Activated CD4-positive, alpha-beta T cell treated with anti-CD3 and anti-CD28 coated beads, Interleukin-2, amount 50 U/mL, for 1 hour (primary cell): Measurements from ENCODE around the gene DMXL2.
"Not testable (repeated sequence)": the region's sequence is repeated elsewhere in the genome, so short reads cannot be mapped to it uniquely, and the experiment has no call there.

Experiments
- DNase-seq: peaks from one replicate; pipeline ENCODE4 v3.0.0-alpha.2; 2020

The DMXL2 gene

DNA sequence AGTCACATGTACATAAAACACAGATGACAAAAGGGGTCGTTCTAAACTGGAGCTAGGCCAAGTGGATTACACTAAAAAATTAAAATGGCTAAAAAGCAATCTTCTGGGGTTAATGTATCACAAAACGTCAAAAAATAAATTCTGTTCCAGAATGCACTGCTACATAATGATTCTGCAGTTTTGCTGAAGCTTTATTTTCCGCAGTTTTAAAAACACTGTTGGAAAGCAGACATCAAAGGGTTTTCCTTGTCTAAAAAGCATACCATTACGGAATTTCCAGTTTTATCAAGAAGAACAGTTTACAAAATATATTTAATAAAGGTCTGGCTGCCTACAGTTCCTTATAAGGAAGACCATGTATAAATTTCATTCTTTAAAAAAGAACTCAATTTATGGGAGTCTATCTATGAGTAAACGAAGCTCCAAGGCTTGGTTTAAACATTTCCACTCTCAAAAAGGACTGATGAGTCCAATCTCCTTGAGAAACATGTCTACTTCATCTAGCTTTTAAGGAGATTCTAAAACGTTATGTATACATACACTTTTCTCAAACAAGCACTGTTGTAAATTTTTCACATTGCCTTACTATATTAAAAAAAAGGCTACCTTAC lies 1.3 kb downstream of the DMXL2 start:
- no peak for DNase-seq

DNA sequence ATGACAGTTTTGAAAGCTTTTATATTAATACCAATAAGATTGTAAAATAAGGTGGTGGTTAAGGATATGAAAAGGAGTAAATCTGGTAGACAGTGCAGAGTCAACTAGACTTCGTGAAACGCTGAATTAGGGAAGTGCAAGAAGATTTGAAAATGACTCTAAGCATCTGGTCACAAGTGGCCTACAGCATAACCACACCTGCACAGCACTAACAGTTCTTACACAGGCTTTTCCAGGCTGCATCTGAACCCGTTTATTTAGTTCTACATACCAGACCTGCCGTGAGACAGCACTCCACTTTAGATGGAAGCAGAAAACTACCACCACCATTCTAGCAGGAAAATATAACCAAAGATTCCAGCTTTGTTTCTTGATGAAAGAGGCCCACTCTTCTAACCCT lies 1.9 kb downstream of the DMXL2 start:
- no peak for DNase-seq

DNA sequence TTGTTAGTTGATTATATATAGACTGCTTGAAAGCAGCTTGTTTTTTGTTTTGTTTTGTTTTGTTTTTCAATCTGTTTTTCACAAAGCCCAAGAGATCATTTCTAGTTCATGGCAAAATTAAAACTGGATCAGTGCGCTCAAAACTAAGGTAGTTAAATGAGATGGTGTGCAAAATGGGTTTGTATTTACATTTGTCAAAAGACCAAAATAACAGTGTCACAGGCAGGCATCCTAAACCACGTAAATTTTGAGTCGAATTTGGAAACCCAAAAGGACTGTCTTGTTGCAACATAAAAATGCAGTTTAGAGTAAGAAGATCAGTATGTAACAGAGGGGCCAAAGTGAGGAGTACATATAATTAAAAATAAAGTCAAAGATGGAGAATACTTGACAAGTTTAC lies 2.4 kb downstream of the DMXL2 start:
- no peak for DNase-seq

DNA sequence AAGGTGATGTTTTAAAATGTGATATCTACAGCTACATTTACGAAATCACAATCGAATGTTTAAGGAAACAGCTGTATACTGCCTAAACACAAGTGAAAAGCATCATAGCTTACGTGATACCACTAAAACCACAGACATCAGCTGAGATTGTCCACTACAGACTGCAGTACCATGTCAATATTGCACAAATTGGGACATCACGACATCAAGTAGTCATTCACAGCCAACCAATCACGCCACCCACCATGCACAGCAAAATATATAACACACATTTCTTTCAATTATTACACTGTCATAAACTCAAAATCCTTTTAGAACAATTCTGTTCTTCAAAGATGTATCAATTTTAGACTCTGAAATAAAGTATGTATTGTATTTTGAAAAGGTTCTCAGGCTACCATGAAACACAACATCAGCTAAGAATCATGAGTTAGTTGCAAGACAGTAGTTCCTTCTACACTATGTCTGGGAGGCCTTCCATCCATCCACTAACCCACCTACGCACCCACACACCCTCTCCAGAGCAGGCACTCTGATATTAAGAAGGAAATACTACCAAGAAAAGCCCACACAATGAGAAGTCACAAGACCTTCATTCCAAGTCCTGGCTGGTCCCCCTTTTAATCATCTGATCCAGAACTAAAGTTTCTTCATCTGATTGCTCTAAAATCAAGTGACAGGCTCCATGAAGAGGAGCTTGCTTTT lies 3.1 kb downstream of the DMXL2 start:
- DNase-seq, result no peak

DNA sequence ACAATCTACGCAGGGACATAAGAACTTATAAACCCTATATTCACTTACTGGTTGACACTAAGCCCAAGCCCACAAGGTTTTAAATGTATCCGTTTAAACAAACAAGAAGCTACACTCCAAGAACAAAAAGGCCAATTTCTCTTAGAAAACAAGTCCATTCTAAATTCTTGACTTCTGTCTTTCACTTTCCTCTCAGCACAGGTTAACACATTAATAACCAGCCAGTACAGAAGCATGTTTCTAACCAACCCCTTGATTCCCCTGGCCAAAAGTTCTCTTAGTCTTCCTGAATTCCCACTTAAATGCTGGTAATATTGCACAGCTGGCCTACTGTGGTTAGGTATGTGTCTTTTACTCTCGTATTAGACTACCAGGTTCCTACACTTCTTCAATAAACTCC lies 4.7 kb downstream of the DMXL2 start:
- no peak for DNase-seq

DNA sequence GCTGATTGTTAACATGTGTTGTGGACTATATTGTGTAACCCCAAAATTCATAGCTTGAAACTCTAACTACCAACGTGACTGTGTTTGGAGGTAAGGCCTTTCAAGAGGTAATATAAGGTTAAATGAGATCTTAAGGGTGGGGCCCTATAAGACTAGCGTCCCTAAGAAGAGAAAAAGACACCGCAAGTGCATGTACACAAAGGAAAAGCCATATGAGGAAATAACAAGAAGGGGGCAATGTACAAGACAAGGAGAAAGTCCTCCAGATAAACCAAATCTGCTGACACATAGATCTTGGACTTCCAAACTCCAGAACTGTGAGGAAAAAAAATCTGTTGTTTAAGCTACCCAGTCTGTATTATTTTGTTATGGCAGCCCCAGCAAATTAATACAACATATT lies 8.6 kb downstream of the DMXL2 start:
- DNase-seq, result no peak

DNA sequence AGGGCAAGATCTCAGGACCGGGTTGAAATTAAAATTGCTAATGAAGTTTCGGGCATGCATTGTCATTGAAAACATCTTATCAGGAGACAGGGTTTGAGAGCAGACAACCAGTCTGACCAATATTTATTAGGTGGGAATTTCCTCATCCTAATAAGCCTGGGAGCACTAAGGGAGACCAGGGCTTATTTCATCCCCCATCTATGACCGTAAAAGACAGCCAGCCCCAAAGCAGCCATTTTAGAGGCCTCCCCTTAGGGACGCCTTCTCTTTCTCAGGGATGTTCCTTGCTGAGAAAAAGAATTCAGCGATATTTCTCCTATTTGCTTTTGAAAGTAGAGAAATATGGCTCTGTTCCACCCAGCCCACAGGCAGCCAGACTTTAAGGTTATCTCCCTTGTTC lies 9.9 kb downstream of the DMXL2 start:
- DNase-seq, result not testable (repeated sequence)

DNA sequence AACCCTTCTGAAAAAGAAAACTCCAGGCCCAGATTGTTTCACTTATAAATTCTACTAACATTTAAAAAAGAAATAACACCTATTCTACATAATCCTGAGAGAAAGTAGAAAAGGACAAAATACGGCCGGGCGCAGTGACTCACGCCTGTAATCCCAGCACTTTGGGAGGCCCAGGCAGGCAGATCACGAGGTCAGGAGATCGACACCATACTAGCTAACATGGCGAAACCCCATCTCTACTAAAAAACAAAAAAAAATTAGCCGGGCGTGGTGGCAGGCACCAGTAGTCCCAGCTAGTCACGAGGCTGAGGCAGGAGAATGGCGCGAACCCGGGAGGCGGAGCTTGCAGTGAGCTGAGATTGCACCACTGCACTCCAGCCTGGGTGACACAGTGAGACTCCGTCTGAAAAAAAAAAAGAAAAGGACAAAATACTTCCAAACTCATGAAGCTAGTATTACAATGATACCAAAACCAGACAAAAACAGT lies 19.1 kb downstream of the DMXL2 start:
- not testable (repeated sequence) for DNase-seq

DNA sequence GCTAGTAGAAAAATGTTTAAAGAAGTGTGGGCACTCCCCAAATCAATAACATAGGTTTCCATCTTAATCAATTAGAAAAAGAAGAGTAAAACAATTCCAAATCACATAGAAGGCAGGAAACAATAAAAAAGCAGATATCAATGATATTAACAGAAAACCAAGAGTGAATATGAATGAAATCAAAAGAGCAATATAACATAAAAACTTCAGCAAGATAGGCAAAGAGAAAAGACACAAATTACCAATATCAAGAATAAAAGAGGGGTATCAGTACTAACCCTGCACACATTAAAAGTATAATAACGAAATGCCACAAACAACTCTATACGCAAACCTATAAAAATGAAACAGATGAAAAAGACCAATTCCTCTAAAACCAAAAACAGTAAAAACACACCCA lies 19.6 kb downstream of the DMXL2 start:
- no peak for DNase-seq

DNA sequence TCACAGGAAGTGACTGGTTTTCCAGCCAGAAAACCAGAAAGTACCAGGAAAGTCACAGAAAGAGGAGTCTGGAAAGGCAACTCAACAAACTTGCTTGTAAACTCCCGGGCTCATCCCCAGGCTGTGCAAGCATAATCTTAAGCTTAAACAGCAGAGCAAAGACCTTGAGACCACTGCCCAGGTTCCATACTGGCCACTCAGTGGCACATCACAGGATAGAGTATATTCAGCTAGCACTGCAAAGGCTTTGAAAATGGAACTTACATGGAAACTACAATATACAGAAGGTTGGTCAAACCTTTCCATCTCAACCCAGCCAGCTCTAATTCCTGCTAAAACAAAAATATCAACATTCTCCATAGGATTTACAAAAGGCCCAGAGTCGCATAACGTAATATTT lies 20.1 kb downstream of the DMXL2 start:
- no peak for DNase-seq

DNA sequence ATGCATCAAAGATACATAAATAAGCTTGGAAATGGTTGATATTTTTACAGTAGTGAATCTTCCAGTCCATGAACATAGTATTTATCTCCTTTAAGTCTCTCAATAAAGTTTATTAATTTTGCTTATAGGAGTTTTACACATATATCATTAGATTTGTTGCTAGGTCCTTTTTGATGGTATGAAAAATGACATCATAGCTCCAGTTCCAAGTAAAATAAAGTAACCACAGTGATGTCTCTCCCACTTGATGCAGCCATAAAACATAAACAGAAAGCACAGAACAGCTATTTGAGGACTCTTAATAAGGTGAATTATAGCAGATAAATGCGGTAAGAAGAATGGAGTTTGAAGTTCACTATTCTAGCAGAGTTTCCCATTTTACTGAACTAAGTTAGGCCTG lies 20.8 kb downstream of the DMXL2 start:
- no peak for DNase-seq

DNA sequence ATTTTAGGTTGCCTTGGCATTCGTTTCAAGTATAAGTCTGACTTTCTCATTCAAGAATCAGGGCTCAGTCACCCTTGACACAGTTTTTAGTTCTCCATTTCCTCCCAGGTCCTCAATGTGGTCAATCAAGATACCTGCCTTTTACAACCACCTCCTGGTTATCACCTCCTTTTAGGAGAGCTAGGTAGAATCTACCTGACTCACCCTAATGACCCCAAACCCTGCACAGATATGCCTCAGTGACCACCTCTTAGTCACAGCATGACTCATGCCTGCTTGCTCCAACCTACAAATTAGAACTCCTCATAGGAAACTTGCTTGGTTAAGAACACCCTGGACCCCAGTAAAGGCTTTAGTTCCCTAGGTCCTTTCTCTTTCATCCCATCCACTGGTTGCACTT lies 22.5 kb downstream of the DMXL2 start:
- DNase-seq, result no peak

DNA sequence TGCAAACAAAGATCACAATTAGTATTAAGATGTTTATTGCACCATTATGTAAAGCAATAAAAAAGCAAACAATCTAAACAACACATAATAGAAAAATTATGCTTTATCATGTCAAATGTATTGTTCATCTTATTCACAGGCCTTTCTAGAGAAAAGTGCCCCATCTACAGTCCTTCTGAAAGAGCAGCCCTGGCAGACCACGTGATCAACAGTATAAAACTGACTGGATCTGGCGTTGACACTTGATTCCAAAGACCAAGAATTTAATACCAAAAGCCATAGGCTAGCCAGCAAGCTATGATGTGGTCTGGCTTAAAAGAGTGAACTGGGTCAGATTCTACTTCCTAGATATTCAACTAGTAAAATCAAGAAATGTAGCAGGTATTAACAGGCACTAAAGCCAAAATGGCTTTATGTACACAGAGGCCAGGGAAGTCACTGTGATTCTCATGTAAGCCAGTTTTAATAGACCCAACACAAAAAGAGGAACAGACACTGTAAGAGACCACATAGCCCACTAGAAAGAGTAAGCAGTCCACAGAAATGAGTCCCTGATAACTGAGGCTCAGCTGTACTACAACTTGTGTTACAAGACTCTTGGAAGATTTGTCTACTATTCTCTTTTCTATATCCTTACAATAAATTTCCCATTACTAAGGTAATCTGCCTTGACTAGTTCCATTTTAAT lies 32.5 kb downstream of the DMXL2 start:
- DNase-seq, result no peak

DNA sequence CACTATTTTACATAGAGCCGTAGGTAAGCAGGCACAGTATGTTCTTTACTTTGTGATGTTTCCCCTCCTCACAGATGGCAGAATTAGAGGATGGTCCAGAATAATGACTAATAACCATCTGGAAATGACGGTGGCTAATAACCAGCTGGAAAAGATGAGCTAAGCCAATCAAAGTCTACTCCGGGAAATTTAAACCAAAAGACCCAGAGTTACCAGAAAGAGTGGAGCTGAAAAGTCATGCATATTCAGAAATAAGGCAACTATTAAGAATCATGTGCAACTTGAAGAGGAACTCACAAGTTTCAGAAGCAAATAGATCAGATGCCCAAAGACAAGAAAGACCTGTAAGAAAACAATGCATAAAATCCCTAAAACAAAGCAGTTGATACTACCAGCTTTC lies 33.6 kb downstream of the DMXL2 start:
- DNase-seq, result no peak

DNA sequence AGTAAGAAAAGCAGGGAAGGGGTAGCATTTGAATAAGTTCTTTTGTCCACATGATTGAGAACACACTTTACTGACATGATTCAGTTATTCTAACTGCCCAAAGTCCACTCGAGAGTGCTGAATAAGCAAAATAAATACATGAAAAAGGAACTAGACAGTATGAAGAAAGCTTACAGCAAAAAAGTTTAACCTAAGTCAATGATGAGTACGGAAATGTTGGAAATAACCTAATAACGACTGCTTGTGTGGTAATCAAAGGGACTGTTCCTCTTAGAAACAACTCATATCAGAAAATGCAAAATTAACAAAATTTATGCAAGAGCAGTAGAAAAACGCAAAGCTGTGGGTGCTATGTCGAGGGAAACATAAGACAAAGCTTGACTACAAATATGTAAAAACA lies 36.6 kb downstream of the DMXL2 start:
- no peak for DNase-seq

DNA sequence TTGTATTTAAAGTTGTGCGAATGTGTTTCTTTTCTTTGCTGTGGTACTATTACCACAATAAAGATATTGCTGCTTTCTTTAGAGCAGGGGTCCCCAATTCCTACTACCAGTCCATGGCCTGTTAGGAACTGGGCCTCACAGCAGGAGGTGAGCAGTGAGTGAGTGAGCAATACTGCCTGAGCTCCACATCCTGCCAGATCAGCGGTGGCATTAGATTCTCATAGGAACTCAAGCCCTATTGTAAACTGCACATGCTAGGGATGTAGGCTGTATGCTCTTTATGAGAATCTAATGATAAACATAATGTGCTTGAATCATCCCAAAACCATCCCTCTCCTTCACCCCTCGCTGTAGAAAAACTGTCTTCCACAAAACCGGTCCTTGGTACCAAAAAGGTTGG lies 41.6 kb downstream of the DMXL2 start:
- DNase-seq, result no peak

DNA sequence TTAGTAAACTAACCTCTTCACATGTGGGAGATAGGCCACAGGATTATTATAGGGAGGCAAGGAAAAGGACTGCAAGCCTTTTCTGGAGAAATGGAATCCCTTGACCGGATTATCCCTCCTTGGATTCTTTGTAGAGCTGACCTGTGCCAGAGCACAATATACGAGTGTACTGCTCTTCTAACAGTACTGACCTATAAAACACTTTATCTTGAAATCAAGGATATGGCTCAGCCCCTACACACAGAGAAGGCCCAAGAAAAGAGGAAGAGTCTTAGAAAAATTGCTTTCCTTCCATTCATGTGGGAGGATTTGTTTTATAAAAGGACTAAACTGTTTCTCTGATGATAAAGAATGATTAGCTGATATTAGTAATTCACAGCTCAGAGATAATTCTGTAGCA lies 42.2 kb downstream of the DMXL2 start:
- no peak for DNase-seq

DNA sequence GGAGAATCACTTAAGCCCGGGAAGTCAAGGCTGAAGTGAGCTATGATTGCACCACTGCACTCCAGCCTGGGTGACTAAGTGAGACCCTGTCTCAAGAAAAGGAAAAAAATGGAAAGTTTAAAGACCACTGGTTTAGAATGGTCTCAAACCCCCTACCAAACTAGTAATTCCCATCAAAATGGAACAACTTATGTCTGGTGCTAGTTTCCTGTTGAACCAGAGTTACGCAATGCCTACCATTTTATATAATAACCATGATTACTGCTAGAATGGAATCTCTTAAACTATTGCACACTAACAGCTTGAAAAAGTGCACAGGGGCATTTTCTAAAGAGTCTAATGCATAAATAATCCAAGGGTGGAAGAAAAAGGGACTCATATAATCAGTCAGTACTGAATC lies 43.6 kb downstream of the DMXL2 start:
- DNase-seq, result no peak

DNA sequence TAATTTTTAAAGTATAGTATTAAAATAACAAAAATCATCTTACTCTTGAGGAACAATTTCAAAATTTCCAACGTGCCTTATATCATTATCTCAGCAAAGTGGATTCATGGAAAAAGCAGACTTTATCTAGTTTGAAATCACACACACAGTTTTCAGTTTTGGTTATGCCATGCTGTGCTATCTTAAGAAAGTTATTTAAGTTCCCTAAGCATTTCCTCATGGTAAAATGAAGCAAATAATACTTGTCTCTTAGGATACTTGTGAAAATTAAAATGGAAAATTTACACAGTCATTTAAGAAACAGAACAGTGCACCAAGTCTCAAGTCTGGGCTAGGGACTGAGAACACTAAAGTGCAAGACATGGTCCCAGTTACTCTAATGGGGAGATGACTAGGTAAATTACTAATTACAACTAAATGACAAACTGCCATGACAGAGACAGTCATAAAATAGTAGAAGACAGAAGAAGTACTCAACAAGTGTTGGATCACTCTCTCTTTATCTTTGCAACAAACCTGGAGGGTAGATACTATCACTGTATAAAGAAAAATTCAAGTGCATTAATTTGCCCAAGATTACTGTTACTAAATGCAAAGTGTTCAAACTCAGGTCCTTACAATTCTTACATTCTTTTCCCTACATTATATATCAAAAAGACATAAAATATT lies 44.8 kb downstream of the DMXL2 start:
- no peak for DNase-seq

DNA sequence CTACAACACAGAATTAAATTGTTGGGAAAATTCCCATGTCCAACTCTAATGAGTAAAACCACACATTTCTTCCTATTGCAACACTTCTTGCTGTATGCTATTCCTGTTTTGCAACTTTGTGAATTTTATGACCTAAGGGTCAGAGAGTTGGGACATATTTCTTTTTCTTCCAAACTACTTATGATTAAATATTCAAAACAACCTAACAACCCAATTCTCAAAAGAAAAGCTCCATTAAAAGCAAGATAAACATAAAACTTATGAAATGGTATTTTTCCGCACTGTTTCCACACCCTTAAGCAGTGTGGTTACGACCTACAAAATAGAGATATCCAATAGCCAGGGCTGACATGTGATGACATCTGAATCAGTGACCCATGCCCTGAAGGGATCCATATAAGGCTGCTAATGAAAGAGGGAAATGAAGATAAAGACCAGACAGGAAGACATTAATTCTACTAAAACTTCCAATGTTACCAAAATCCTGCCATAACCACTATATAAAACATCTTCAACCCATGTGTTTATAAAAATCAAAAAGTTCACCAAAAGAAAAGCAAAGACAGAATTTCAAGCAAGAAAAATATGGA lies 45.6 kb downstream of the DMXL2 start:
- DNase-seq, result no peak

DNA sequence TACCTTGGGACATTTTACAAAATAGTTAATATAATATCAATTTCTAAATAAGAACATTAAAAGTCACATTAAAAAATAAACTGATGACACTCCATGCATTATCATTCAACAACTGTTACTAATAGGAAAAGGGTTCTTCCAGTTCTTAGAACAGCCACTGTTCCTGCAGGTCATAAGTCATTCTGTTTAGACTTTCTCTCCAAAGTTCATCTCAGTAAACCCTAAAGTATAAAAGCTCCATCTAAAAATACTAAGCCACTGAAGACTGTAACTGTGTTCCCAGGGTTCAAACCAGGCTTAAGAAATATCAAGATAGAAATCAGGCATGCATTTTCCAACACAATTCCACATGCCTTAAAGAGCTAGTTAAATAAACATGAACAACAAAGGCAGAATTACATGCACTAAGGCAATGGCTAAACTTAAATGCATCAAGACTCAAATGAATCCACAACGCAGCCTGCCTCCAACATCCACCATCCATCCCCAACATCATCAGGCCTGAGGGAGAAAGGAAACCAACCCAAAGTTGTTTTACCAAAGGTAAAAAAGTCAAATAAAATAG lies 46.2 kb downstream of the DMXL2 start:
- DNase-seq, result no peak

DNA sequence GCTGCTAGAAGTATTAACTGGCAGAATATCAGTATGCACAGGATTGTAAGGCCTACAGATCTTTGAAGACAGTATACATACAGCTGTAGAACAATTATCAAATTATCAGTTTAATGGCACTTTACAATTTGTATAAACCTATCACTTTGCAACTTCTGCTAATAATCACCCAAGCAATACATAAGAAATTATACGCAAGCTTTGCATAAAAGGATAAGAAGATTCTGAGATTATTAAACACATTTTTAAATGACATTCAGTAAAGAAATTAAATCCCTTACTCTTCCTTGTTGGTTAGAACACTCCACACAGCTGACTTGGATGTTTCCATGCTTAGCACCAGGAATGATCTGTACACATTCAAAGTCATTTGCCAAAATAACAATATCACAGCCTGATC lies 46.8 kb downstream of the DMXL2 start:
- DNase-seq, result no peak

DNA sequence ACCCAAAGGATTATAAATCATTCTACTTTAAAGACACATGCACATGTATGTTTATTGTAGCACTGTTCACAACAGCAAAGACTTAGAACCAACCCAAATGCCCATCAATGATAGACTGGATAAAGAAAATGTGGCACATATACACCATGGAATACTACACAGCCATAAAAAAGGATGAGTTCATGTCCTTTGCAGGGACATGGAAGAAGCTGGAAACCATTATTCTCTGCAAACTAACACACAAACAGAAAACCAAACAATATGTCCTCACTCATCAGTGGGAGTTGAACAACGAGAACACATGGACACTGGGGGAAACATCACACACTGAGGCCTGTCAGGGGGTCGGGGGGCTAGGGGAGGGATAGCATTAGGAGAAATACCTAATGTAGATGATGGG lies 49.2 kb downstream of the DMXL2 start:
- not testable (repeated sequence) for DNase-seq
